Epithelial cell of esophagus (primary cell): ENCODE results near the gene MTARC1.

Source experiments
- DNase-seq: peaks from one replicate; pipeline ENCODE4 v3.0.0; 2010; ENCODE audit warnings: low read depth
- H3K4me3 ChIP-seq: 2 replicates; pipeline ENCODE4 v1.5.1; 2011; ENCODE audit warnings: mild to moderate bottlenecking, low read length, control low read depth
- CTCF ChIP-seq: IDR thresholded peaks from 2 replicates; pipeline ENCODE4 v1.5.1; 2011; ENCODE audit warnings: low read depth, mild to moderate bottlenecking, low read length, control low read depth, inconsistent platforms; ENCODE audit not compliant: insufficient read depth; ENCODE audit errors: missing control alignments

MTARC1 gene

GRCh38 chr1:220825819-220826551 lies 39.3 kb downstream of the MTARC1 start:
- no peak for DNase-seq
- H3K4me3 ChIP-seq: no peak overlapping the region
- TF ChIP-seq CTCF: no peak

- no peak for DNase-seq
- TF ChIP-seq CTCF: no peak
- H3K4me3 ChIP-seq: no peak overlapping the region
These were observed 40.0 kb downstream of the MTARC1 start for GRCh38 chr1:220826729-220827128.

- no peak for DNase-seq
- no peak overlapping the region for H3K4me3 ChIP-seq
- TF ChIP-seq CTCF: no peak
These were observed 40.9 kb downstream of the MTARC1 start for GRCh38 chr1:220827445-220828178.

GRCh38 chr1:220828179-220828490 lies 41.4 kb downstream of the MTARC1 start:
- no peak for DNase-seq
- H3K4me3 ChIP-seq: no peak overlapping the region
- TF ChIP-seq CTCF: no peak

- TF ChIP-seq CTCF: no peak
- no peak overlapping the region for H3K4me3 ChIP-seq
These were observed 42.4 kb downstream of the MTARC1 start for GRCh38 chr1:220828950-220829586.

GRCh38 chr1:220833436-220833835 lies 46.7 kb downstream of the MTARC1 start:
- H3K4me3 ChIP-seq: no peak overlapping the region
- no peak for TF ChIP-seq CTCF

More at GRCh38 chr1:220828950-220829586, 42.4 kb downstream of the MTARC1 start:
- no peak for DNase-seq

More at GRCh38 chr1:220833436-220833835, 46.7 kb downstream of the MTARC1 start:
- no peak for DNase-seq
